H1 (cell line): ENCODE data around the gene PPP1R7. TPM values are rescaled to one million over a fixed set of nuclear protein-coding genes. Genes with fewer than 3 reads are reported as not detected.

Source experiments
- ASH2L ChIP-seq: fragments of 200-600, 300-600 bp; sonication (generic); IDR thresholded peaks from one replicate; pipeline ENCODE4 v1.7.1; 2017; ENCODE audit warnings: low read length
- HDAC6 ChIP-seq: IDR thresholded peaks from one replicate; pipeline ENCODE4 v1.7.1; 2012; ENCODE audit warnings: low read depth, mild to moderate bottlenecking, inconsistent platforms, low read length, moderate library complexity
- KDM4A ChIP-seq: IDR thresholded peaks from one replicate; pipeline ENCODE4 v1.7.1; 2012; ENCODE audit warnings: low read depth, mild to moderate bottlenecking, moderate library complexity, low read length, inconsistent platforms; ENCODE audit not compliant: severe bottlenecking
- POU5F1 ChIP-seq: IDR thresholded peaks from 2 replicates; pipeline ENCODE4 v1.6.1; 2011; ENCODE audit warnings: low read depth, mild to moderate bottlenecking, low read length, moderate library complexity
- SIN3A ChIP-seq, 2 experiments: IDR thresholded peaks in 1 of 2; conservative IDR thresholded peaks in 1 of 2; 2 replicates each; pipeline ENCODE4 v1.6.1; 2011 to 2012; ENCODE audit warnings: low read length in 2 of 2, improper control_type of control experiment in 1 of 2, low read depth in 1 of 2, mild to moderate bottlenecking in 1 of 2
- SIRT6 ChIP-seq: IDR thresholded peaks from one replicate; pipeline ENCODE4 v1.7.1; 2012; ENCODE audit warnings: low read length, inconsistent platforms
- SP1 ChIP-seq: IDR thresholded peaks from 2 replicates; pipeline ENCODE4 v1.6.1; 2011; ENCODE audit warnings: low read depth, low read length
- TAF1 ChIP-seq: IDR thresholded peaks from 2 replicates; pipeline ENCODE4 v1.6.1; 2011; ENCODE audit warnings: mild to moderate bottlenecking, low read depth, low read length
- YY1 ChIP-seq: IDR thresholded peaks from 2 replicates; pipeline ENCODE4 v1.6.1; 2011; ENCODE audit warnings: low read depth, mild to moderate bottlenecking, low read length
- ZNF274 ChIP-seq: IDR thresholded peaks from 2 replicates; pipeline ENCODE4 v1.7.0; 2012; ENCODE audit warnings: low read length, borderline replicate concordance; ENCODE audit errors: extremely low read depth
- polyA plus RNA-seq, 7 experiments: library from polyadenylated mRNA; depleted of rRNA in 3 of 7; stranded (reverse) in 5 of 7; unstranded in 2 of 7; fragments of >200 nt in 5 of 7; fragments of 200-250 nt in 2 of 7; gene quantifications; 1 replicate in 5 of 7; 2 replicates in 1 of 7; 4 replicates in 1 of 7; pipeline versions ENCODE4 v1.2.1 to v1.2.3, GENCODE V29; 2011 to 2013; ENCODE audit warnings: missing spikeins in 2 of 7, mixed read lengths in 2 of 7
- total RNA-seq: library from RNA; stranded (reverse); fragmentation: NEBNext Ultra II Directional; extraction: Animal tissue kit (Norgen Biotek cat#: 25700); gene quantifications from 2 replicates; pipeline ENCODE4 v1.2.1, GENCODE V29; 2021
- TF ChIP-seq, protein P1 (sequence below): IDR thresholded peaks from 2 replicates; pipeline ENCODE4 v1.6.1; 2012; ENCODE audit warnings: inconsistent platforms

PPP1R7 gene
- total and polyA plus RNA-seq, 2 of the 8 experiments (the other 6 are each of a cell fraction or from before 2014, with no cell fraction given), result 22.2 to 64.0 TPM

DNA sequence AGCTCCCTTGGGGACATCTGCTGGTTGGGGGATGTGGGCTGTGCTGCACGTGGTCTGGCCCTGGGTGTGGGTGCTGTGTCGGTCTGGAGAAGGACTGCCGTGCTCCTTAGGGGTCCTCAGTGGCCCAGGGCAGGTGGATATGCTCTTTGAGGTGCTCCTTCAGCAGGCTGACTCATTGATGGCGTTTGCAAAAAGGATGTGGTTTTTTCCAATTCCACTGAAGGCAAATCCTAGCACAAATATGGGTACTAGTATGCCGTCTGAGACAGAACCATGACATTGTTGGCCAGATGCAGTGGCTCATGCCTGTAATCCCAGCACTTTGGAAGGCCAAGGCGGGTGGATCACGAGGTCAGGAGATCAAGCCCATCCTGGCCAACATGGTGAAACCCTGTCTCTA lies 3.3 kb downstream of the PPP1R7 start (continued):
- TF ChIP-seq ASH2L (no peak), KDM4A (no peak), SP1 (no peak), ZNF274 (no peak), YY1 (no peak), SIRT6 (no peak), TAF1 (no peak), POU5F1 (no peak), SIN3A (conservative IDR thresholded peaks at IDR 0.05 in 1 of 2, IDR thresholded peaks at IDR 0.05 in 1 of 2; ENCODE audit: low read depth in 1 of 2, low read length in 2 of 2) (no peak), HDAC6 (no peak)
- TF ChIP-seq, protein P1, sequence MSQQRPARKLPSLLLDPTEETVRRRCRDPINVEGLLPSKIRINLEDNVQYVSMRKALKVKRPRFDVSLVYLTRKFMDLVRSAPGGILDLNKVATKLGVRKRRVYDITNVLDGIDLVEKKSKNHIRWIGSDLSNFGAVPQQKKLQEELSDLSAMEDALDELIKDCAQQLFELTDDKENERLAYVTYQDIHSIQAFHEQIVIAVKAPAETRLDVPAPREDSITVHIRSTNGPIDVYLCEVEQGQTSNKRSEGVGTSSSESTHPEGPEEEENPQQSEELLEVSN, result no peak
- TF ChIP-seq, all 59 proteins: peak for 0
